Hippocampal formation (tissue), 2 donors: ENCODE results near the gene SLC10A6.
A peak's percentile ranks its signal among the peaks of the same experiment; 100 is the strongest.
"Not testable (repeated sequence)": the region's sequence is repeated elsewhere in the genome, so short reads cannot be mapped to it uniquely, and the experiment has no call there.

Source experiments
- DNase-seq, 2 donors: peaks; one replicate each; lab custom pipeline; 2025; lab: John Stamatoyannopoulos, UW

Gene SLC10A6, protein sequence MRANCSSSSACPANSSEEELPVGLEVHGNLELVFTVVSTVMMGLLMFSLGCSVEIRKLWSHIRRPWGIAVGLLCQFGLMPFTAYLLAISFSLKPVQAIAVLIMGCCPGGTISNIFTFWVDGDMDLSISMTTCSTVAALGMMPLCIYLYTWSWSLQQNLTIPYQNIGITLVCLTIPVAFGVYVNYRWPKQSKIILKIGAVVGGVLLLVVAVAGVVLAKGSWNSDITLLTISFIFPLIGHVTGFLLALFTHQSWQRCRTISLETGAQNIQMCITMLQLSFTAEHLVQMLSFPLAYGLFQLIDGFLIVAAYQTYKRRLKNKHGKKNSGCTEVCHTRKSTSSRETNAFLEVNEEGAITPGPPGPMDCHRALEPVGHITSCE

DNA sequence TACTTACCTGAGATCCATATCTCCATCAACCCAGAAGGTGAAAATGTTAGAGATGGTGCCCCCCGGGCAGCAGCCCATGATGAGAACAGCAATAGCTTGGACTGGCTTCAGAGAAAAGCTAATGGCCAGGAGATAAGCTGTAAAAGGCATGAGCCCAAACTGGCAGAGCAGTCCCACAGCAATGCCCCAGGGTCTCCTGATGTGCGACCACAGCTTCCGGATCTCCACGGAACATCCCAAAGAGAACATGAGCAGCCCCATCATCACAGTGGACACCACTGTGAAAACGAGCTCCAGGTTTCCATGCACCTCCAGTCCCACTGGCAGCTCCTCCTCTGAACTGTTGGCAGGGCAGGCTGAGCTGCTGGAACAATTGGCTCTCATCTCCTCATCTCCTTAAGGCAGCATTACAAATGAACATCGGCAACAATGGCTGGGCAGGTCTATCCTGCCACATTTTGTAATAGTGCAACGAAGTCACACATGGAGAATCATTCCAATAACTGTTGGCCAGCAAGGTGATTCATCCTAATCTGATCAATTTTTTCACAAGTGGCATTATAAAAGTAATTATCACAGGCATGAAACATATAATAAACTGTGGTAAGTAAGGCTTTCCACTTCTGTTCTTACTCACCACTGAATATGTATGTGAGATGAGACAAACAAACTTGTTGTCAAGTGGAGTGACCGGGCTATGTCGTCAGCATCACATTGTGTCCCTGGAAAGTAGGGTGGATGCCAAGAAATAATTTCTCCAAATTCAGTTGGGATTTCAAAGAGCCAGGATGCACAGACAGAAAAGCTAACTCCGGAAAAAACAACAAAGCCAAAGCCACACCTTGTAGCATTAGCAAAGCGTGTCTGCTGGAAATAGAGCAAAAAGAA lies at the start of gene SLC10A6:
Gene SLC10A6 (minus strand): TSS at position 653 of the 888 bp plus-strand sequence. CDS start 269 bp downstream, at position 384.
- peak in 1 of 2 donors; percentile 1 for DNase-seq

DNA sequence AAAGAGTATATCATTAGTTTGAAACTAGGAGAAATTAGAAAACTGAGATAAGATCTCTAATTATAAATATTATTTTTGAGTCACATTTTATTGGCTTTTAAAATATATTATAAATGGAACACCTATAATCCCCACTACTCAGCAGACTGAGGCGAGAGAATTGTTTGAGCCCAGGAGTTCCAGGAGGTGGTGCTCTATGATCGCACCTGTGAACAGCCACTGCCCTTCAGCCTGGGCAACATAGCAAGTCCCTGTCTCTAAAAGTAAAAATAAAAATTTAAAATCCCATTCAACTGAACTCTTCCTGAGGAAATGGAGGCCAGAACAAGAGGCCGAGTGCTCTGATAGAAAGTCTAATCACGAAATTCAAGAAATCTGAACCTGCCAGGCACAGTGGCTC lies 49.4 kb upstream of the SLC10A6 start:
- DNase-seq: no peak

DNA sequence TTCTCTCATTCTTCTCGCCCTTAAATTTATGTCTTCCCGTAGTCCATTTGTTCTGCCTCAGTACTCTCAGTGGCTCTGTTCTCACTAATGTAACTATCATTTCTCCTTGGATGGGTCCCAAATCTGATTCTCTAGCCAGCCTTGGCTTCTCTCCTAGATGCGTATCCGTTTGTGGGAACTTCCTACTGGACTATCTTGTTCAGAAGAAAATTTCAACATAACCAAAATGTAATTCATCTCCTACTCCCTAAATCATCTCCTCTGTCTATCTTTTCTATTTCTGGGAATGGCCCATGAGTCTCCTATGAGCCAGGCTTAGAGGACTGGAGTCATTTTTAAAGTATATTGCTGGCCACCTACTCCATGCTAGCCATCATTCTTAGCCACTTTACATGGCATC lies 47.4 kb upstream of the SLC10A6 start:
- no peak for DNase-seq

DNA sequence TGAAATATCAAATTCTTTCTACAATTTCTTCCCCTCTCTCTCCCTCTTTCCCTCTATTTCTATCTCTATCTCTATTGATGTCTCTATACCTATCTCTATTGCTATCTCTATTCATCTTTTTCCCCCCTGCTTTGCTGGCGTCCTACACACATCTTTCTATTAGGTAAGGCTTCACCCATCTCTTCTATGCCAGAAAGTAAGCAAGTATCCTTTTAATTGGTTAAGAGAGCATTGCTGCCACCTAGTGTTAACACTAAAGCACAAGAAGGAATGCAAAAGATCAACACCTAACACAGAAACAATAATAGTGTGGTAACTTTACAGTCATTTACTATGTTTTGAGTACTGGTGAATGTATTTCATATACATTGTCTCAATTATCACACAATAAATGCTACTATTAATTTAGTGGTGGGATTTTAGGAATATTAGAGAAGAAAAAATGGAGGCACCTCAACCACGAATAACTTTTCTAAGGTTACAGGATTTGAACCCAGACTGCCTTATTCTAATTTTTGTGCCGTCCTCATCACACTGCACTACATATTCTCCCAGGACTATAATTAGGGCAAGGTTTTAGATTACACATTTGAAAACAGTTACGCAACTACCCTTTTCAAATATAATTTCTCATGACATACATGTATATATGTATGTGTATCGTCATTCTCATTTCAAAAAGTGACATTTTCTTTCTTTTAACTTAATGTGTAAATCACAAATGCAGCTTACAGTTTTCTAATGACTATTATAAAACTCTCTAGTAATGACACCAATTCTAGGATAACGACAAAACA lies 46.7 kb upstream of the SLC10A6 start:
- peak in 1 of 2 donors; percentile 84 for DNase-seq

DNA sequence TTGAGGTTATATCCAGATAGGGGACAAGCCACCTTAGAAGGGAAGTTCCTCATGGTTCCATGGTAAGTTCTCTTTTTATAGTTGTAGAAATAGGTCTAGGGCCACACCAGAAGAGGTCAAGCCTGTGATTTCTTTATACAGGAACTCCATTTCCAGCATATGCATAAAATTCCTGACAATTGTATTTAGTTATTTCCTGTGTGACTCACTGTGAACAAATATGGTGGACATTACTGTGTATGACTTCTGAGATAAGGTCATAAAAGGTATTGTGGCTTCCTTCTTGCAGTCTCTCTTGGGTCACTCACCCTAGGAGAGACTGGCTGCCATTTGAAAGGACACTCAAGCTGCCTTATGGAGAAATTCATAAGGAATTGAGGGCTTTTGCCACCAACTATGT lies 45.3 kb upstream of the SLC10A6 start:
- no peak for DNase-seq

DNA sequence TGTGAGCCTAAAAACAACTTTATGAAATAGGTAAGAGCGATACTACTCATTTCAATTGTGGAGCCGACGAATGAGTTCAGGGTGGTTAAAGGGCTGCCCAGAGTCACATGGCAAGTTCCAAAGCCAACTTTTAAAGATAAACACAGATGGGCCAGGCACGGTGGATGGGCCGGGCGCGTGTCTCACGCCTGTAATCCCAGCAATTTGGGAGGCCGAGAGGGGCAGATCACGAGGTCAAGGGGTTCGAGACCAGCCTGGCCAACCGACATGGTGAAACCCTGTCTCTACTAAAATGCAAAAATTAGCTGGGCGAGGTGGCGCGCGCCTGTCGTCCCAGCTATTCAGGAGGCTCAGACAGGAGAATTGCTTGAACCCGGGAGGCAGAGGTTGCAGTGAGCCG lies 44.0 kb upstream of the SLC10A6 start:
- no peak for DNase-seq

DNA sequence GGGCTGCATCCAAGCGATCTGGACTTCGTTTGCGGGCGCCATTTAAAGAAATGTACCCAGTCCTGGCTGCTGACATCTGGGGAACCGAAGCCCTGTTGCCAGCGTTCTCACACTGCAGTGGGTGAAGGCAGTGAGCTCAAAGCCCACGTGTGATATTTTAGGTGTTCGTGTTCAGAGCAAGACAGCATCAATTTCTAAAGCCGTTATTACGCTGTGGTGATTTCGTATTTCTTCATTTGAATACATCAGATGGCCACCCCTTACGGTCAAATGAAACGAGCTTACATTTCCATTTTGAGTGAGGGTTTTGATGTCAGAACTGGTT lies 43.4 kb upstream of the SLC10A6 start:
- no peak for DNase-seq

DNA sequence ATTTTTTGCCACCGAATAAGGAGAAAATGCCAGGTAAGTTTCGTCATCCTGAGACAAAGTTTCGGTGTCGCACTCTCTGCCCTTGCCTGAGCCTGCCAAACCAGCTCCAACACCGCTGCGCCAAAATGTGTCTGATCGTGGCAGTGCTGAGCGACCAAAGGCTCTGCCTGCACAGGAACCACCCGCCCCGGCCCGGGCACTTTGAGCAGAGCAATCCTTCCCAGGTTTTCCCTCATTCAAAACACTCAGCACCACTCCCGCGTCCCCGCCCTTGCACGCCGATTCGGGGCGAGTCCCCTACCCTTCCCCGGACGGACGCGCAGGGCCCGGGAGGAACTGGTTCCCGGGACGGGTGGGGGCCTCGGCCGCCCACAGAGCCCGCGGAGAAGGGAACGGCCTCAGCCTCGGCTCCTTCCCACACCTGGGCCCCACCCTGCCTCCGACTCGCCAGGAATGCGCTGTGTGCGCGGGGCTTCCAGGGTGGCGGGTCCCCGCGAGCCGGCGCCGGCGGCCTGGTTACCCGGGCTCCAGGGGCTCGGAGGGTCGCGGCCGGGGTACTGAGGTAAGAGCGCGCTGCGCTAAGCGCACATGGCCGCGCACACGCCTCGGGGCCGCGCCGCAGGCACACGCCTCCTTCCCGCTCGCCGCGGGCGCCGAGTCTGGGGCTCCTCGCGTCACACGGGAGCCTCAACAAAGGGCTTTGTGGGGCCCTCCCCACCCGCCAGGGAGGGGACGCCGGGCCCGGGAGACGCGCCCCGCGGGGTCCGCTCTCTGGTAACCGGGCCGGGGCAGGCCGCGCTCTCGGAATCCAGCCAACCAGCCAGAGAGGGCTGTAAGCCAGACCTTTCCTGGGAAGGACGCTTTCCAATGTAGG lies 42.8 kb upstream of the SLC10A6 start, which contains the start of gene C4orf36:
Gene C4orf36 (minus strand): TSS at position 661 of the 874 bp plus-strand sequence. CDS start 902 bp downstream, outside the sequence.
- peak; percentile 40 to 63 for DNase-seq

DNA sequence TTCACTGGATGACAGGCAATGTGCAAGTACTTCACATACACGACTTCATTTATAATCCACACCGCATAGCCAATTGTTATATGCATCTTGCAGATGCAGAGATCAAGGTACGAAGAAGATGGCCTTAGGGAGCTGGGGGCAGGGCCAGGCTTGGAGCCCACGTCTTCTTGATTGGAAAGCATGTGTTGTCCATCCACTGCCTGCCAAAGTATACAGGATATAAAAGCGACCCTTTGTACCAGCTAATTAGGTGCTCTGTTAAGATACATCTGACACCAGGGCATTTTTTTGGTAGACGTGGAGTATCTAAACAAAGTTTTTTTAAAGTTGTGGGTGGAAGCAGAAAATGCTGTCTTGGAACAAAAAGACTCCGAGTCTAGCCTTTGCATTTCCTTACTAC lies 41.6 kb upstream of the SLC10A6 start:
- DNase-seq: no peak

DNA sequence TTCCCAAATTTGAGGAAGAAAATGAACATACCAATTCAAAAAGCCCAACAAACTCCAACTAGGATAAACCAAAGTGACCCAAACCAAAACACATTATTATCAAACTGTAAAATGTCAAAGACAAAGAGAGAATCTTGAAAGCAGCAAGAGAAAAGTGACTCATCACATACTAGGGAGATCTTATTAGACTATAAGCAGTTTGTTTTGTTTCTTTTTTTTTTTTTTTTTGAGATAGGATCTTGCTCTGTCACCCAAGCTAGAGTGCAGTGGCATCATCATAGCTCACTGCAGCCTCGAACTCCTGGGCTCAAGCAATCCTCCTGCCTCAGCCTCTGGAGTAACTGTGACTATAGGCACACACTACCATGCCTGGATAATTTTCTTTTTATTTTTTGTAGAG lies 30.5 kb upstream of the SLC10A6 start:
- no peak for DNase-seq

DNA sequence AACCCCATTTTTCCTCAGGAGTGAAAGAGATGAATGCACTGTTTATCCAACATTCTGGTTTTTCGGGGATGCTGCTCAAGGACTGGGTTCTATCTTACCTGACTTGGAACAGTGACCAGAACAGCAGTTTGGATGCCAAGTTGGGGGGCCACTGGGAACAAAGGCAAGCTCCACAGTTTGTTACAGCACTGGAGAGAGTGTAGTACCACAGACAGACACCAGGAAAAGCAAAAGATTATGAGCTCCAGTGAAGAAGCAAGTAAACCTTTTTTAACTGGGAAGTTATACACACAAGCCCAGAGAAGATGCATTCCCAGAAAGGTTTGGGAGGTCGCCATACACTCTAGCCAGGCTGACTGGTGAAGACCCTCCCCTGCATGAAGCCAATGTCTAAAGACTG lies 29.5 kb upstream of the SLC10A6 start:
- no peak for DNase-seq

DNA sequence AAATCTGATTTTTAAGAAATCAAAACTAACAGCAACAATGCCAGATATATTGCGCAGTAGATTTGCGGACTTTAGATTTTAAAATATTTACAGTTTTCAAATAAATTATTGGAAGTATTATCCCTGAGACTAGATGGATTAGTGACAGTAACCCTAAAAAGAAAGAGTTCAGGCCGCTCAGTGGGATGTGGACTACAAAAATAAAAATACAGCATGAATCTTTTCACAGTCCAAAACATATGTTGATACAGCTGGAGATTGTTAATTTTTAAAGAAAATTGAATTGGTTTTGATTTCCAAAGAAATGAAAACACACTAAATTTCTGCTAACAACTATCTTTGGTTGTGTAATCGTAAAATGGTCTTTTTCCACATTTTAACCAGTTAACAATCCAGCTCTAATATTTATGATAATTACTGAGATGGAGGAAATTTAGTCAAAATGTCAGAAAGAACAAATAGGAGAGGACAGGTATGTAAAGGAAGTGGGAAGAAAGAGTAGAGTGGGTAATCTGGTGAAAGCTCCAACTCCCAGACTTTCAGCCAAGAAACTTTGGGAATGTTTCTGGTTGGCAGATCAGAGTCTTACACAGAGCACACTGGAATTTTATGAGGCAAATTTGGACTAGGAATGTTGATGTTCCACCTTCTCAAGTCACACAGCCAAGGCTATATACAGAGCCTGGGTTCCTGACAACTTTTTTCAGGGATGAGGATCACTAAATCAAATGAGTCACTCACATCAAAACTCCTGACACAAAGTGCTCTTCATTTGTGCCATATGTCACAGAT lies 27.9 kb upstream of the SLC10A6 start:
- DNase-seq: no peak

DNA sequence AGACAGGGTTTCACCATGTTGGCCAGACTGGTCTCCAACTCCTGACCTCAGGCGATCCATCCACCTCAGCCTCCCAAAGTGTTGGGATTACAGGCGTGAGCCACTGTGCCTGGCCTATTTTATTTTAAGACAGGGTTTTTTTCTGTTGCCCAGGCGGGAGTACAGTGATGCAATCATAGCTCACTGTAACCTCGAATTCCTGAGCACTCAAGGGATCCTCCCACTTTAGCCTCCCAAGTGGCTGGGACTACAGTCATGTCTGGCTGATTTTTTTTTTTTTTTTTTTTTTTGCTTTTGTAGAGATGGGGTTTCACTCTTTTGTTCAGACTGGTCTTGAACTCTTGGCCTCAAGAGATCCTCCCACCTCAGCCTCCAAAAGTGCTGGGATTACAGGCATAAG lies 26.3 kb upstream of the SLC10A6 start:
- DNase-seq: not testable (repeated sequence)

DNA sequence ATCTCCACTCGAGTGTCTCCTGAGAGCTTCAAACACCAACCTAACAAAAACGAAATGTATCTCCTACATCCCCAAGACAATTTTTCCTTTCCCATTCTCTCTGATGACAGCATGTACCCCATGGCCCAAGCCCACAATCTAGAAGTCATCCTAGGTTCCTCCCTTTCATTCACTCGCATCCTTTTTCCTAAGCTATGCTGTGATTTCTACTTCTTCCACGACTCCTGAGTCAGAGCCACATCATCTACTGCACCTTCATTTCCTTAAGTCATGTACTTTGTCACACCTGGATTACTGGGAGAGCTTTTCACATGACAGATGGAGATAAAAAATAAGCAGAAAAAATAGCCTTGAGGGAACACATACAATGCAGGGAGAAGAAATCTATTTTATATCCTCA lies 23.0 kb upstream of the SLC10A6 start:
- DNase-seq: no peak

DNA sequence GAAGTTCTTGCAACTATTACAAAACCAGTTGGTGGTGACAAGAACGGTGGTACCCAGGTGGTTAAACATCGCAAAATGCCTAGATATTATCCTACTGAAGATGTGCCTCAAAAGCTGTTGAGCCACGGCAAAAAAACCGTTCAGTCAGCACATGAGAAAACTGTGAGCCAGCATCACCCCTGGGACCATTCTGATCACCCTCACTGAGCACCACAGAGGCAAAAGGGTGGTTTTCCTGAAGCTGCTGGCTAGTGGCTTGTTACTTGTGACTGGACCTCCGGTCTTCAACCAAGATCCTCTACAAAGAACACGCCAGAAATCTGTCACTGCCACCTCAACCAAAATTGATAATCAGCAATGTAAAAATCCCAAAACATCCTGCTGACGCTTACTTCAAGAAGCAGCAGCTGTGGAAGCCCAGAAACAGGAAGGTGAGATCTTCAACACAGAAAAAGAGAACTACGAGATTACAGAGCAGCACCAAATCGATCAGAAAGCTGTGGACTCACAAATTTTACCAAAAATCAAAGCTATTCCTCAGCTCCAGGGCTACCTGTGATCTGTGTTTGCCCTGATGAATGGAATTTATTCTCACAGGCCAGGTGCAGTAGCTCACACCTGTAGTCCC lies 21.4 kb upstream of the SLC10A6 start:
- DNase-seq: no peak

DNA sequence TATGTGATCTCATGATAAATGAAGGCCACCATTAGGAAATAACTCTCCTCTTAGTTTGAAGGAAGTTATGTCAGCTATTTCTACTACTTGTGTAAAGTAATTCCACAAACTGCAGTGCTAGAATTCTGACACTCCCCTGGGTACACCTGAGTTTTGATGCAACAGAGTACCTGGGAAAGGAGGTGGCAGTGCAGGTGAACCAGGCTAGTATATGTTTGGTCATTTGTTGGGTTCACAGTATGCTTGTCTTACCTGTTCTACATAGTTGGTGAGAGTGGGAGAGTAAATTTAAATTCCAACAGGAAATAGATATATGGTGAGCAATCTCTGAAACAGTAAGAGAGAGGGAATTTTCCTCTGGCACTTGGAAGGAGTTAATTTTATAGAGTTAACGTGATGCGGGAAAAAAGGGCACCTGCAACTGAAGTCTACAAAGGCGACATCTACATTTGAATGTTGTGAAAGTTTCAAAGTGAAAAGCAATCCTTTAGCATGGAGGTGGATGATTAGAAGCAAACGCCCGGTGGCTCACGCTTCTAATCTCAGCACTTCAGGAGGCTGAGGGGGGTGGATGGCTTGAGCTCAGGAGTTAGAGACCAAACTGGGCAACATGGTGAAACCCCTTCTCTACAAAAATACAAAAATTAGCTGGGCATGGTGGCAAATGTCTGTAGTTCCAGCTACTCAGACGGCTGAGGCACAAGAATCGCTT lies 8.3 kb upstream of the SLC10A6 start:
- no peak for DNase-seq

DNA sequence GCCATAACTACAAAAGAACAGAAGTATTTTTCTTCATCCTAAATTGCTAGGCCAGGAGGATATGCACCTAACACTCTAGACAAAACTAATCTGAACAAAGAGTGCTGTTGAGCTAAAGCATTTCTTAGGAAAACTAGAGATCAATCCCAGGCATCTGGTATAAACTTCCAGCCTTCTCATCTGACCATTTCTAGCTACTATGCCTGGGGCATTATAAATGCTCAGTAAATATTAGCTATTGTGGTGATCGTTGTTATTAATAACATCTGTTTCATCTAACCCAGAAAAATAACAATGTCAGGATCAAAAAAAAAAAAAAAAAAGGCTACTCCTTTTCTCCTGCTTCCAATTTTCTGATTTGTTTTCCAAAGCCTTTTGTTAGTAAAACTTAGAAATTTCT lies 7.7 kb upstream of the SLC10A6 start:
- DNase-seq: no peak

DNA sequence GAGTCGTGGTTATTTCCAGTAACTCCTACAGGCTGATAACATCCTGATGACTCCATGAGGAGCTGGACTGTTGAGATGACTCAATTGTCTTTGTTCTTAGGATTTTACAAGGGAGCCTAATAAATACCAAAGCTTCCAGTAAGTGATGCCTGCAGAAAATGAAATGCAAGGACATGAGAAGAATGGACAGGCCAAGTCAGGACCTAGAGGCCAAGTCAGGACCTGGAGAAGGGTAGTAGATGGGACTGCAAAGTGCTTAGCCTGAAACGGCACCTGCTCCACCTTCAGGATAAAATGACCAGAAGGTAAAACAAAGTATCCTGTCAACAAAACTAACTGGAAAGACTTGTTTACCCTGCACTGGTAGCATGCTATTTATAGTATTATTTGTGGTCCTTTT lies 6.4 kb upstream of the SLC10A6 start:
- no peak for DNase-seq

DNA sequence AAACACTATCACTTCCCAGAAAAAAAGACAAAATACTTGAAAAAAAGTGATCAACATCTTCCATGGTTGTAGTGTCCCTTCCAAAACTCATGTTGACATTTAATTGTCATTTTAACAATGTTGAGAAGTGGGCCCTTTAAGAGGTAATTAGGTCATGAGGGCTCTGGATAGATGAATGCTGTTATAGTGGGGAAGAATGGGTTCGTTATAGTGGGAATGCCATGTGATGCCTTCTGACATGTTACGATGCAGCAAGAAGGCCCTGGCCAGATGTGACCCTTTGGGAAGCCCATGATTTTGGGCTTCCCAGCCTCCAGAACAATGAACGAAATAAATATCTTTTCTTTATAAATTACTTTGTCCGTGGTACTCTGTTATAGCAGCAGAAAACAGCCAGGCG lies 4.0 kb upstream of the SLC10A6 start:
- no peak for DNase-seq
